ENCODE results near the gene KIAA0232. TPM values are rescaled to one million over a fixed set of nuclear protein-coding genes. Genes with fewer than 3 reads are reported as not detected.
"Not testable (repeated sequence)": the region's sequence is repeated elsewhere in the genome, so short reads cannot be mapped to it uniquely, and the experiment has no call there.

Gene KIAA0232
- total and polyA plus RNA-seq, 2 of the 8 experiments (the other 6 are each of a cell fraction or from before 2014, with no cell fraction given), result 5.6 to 23.3 TPM

GRCh38 chr4:6791796-6792195 is 9.3 kb downstream of the KIAA0232 start:
- H2AFZ ChIP-seq (ENCODE audit: low read length); H3K4ac ChIP-seq (replicated peaks; ENCODE audit: insufficient read length, low read depth, low read length); POLR2A ChIA-PET (ENCODE audit: partially characterized antibody); H3K4me3 ChIP-seq (ENCODE audit: extremely low read depth in 1 of 4, insufficient read depth in 2 of 4, low read depth in 3 of 4, low read length in 4 of 4); FAIRE-seq; H2BK15ac ChIP-seq (ENCODE audit: low read length); H4K8ac ChIP-seq (ENCODE audit: extremely low read depth, insufficient read depth, low read length); H3K18ac ChIP-seq (ENCODE audit: extremely low read depth, low read length); H3K4me2 ChIP-seq (ENCODE audit: insufficient read depth in 1 of 2, low read depth in 2 of 2, low read length in 2 of 2); H3K27ac ChIP-seq (ENCODE audit: low read depth, low read length); H2BK5ac ChIP-seq (ENCODE audit: low read depth, low read length); H3K27me3 ChIP-seq (replicated peaks in 1 of 4; ENCODE audit: control insufficient read depth in 3 of 4, extremely low read depth in 1 of 4, insufficient read depth in 3 of 4, low read length in 3 of 4); H3K9ac ChIP-seq (replicated peaks in 1 of 4; ENCODE audit: extremely low read depth in 1 of 4, low read depth in 3 of 4, low read length in 3 of 4); H2BK120ac ChIP-seq (replicated peaks; ENCODE audit: low read depth, low read length); H3K56ac ChIP-seq (replicated peaks; ENCODE audit: insufficient read length, low read depth, low read length); H3K9me3 ChIP-seq (ENCODE audit: insufficient read depth in 2 of 2, low read depth in 1 of 2, low read length in 1 of 2); H2BK20ac ChIP-seq (ENCODE audit: low read length); H2BK12ac ChIP-seq (ENCODE audit: low read depth, low read length); H4K5ac ChIP-seq (ENCODE audit: insufficient read length, low read depth, low read length); H3K4me1 ChIP-seq (replicated peaks in 1 of 4; ENCODE audit: control insufficient read depth in 3 of 4, insufficient read depth in 4 of 4, low read length in 3 of 4); H3K36me3 ChIP-seq (ENCODE audit: control insufficient read depth in 2 of 4, insufficient read depth in 4 of 4, low read length in 3 of 4); DNase-seq (ENCODE audit: low read depth in 1 of 2, low spot score in 2 of 2); H2AK5ac ChIP-seq (ENCODE audit: low read depth, low read length); H3K23ac ChIP-seq (ENCODE audit: insufficient read length); H3K14ac ChIP-seq (ENCODE audit: insufficient read length); H3K23me2 ChIP-seq (ENCODE audit: low read depth, low read length); H4K91ac ChIP-seq (replicated peaks; ENCODE audit: insufficient read length, low read length): not testable (repeated sequence)
- WGBS, 2 experiments (ENCODE audit: extremely low coverage in 1 of 2, insufficient coverage in 1 of 2, insufficient read length in 1 of 2, insufficient replicate concordance in 2 of 2, low coverage in 1 of 2, low lambda C conversion rate in 2 of 2, missing lambda C conversion rate in 1 of 2), result 86% methylated on average over 3 of the region's 3 CpGs; no CpG with 5 or more reads in 1 of the 2 experiments
- CTCF ChIA-PET (ENCODE audit: partially characterized antibody), result interaction anchor here (0.7 to 3.3 kb wide), 2 partner anchors 7 to 82 kb away, joined by 7 to 15 read pairs; no protein-coding TSS in a partner anchor
- H3K79me2 ChIP-seq (ENCODE audit: control insufficient read depth in 1 of 2, insufficient read depth in 2 of 2, low read length in 2 of 2), result peaks cover 7 to 92% of the 10 kb centered on the region in 2 experiments
- H3K79me1 ChIP-seq (ENCODE audit: low read depth, low read length), result peaks cover 14% of the 10 kb centered on the region
- H4K20me1 ChIP-seq (replicated peaks in 1 of 2; ENCODE audit: control insufficient read depth in 1 of 2, insufficient read depth in 2 of 2, low read length in 2 of 2), result peaks cover 4 to 20% of the 10 kb centered on the region in 2 experiments

Measured in H1 (cell line).